Spleen (tissue), 11 donors: ENCODE results near the gene CLEC3A. TPM values are rescaled to one million over a fixed set of nuclear protein-coding genes. Genes with fewer than 3 reads are reported as not detected.

ENCODE experiments used
- DNase-seq: peaks from one replicate; pipeline ENCODE4 v3.0.0-alpha.2; 2020
- H3K27ac ChIP-seq, 8 donors: fragments of 200-600 bp; sonication (generic) in 7 of 8; 1 replicate in 4 of 8; 2 replicates in 4 of 8; pipeline versions ENCODE4 v1.5.0 to v1.8.0; 2016 to 2021; ENCODE audit warnings: inconsistent platforms in 4 of 8, mild to moderate bottlenecking in 4 of 8, moderate library complexity in 1 of 8
- H3K27me3 ChIP-seq, 7 donors: fragments of 200-600 bp; sonication (generic) in 6 of 7; replicated peaks in 1 of 7; 1 replicate in 4 of 7; 2 replicates in 3 of 7; pipeline versions ENCODE4 v1.5.0 to v1.8.0; 2016 to 2021; ENCODE audit warnings: inconsistent platforms in 3 of 7, mild to moderate bottlenecking in 1 of 7
- H3K36me3 ChIP-seq, 6 donors: fragments of 200-600 bp; sonication (generic) in 5 of 6; 1 replicate in 4 of 6; 2 replicates in 2 of 6; pipeline versions ENCODE4 v1.5.0 to v1.8.0; 2016 to 2021; ENCODE audit warnings: inconsistent platforms in 2 of 6
- H3K4me1 ChIP-seq, 6 donors: fragments of 200-600 bp; sonication (generic) in 5 of 6; 1 replicate in 3 of 6; 2 replicates in 3 of 6; pipeline versions ENCODE4 v1.5.0 to v1.8.0; 2016 to 2021; ENCODE audit warnings: inconsistent platforms in 3 of 6
- H3K4me3 ChIP-seq, 8 donors: fragments of 200-600 bp; sonication (generic) in 7 of 8; 1 replicate in 4 of 8; 2 replicates in 4 of 8; pipeline versions ENCODE4 v1.5.0 to v1.8.0; 2016 to 2021; ENCODE audit warnings: inconsistent platforms in 4 of 8, mild to moderate bottlenecking in 4 of 8, moderate library complexity in 2 of 8
- H3K9me3 ChIP-seq, 8 donors: fragments of 200-600 bp; sonication (generic) in 7 of 8; 1 replicate in 4 of 8; 2 replicates in 4 of 8; pipeline versions ENCODE4 v1.5.0 to v1.8.0; 2016 to 2021; ENCODE audit warnings: inconsistent platforms in 4 of 8
- CTCF ChIP-seq, 11 experiments: fragments of 200-600 bp in 7 of 11; fragments of 450-650 bp in 4 of 11; sonication (generic) in 4 of 11; IDR thresholded peaks in 8 of 11; conservative IDR thresholded peaks in 3 of 11; 1 replicate in 7 of 11; 2 replicates in 4 of 11; pipeline versions ENCODE4 v1.4.0 to v1.8.0; 2016 to 2021; ENCODE audit warnings: antibody characterized with exemption in 11 of 11, inconsistent platforms in 4 of 11, mild to moderate bottlenecking in 1 of 11
- POLR2A ChIP-seq, 3 donors: fragments of 450-650 bp; IDR thresholded peaks; one replicate each; pipeline ENCODE4 v1.5.1; 2017; ENCODE audit warnings: antibody characterized with exemption in 3 of 3, mild to moderate bottlenecking in 1 of 3
- POLR2AphosphoS5 ChIP-seq, 3 donors: sonication (generic); formaldehyde crosslinking; IDR thresholded peaks; one replicate each; pipeline ENCODE4 v1.5.1; 2017; ENCODE audit warnings: antibody characterized with exemption in 3 of 3
- WGBS, 5 donors: extraction: QIAGEN DNeasy Blood & Tissue Kit in 3 of 5; methylation state at CpG; one replicate each; pipeline versions ENCODE4 v1.1.5 to v1.1.7; 2013 to 2018; 5-methylcytosine and 5-hydroxymethylcytosine counted together
- intact Hi-C: fragments of 100-400 bp; cut with DNase I; formaldehyde crosslinking; loops from one replicate; pipeline ENCODE4 v1.15.0; 2023; ENCODE audit warnings: low total_unique reads
- polyA plus RNA-seq, 3 donors: library from polyadenylated mRNA; stranded (reverse); fragments of 200-250 nt; gene quantifications; one replicate each; pipeline ENCODE4 v1.2.1, GENCODE V29; 2013
- total RNA-seq, 7 donors: library from RNA; depleted of rRNA in 3 of 7; stranded (reverse); fragments of >200 nt in 3 of 7; fragmentation: NEBNext Ultra II Directional in 4 of 7; extraction: Animal tissue kit (Norgen Biotek cat#: 25700) in 4 of 7; gene quantifications; one replicate each; pipeline versions ENCODE4 v1.1.0 to v1.2.1, GENCODE V29; 2016 to 2021
- donor health status: healthy with polysubstance abuse.
- donor health status: DM: no; HTN: no; CAD: no; lungs with moderate emphysema.
- donor health status: DM: no; HTN: no; CAD: no.
- donor health status: Bipolar disorder and iron deficiency.
- donor health status: healthy.
- donor health status: DM: no; HTN: no; CAD: no.
- donor health status: DM: yes; HTN: yes; CAD: no.

The CLEC3A gene
- total and polyA plus RNA-seq, 10 donors: not detected

GRCh38 chr16:78040396-78040795, 18.0 kb downstream of the CLEC3A start:
- H3K36me3 ChIP-seq: no peaks in the 10 kb centered on the region
- no peak for DNase-seq
- TF ChIP-seq POLR2AphosphoS5 (IDR thresholded peaks at IDR 0.05) (no peak), POLR2A (IDR thresholded peaks at IDR 0.05) (no peak), CTCF (IDR thresholded peaks at IDR 0.05 in 8 of 11, conservative IDR thresholded peaks at IDR 0.05 in 3 of 11) (no peak)
- no peaks in the 10 kb centered on the region for H3K4me1 ChIP-seq
- no peak overlapping the region for H3K4me3 ChIP-seq
- H3K27me3 ChIP-seq: peaks cover 0 to 31% (median 0%) of the 10 kb centered on the region in 7 donors
- H3K9me3 ChIP-seq: no peaks in the 10 kb centered on the region
- intact Hi-C loops: no loop called here
- no peak overlapping the region for H3K27ac ChIP-seq

- Histone ChIP-seq H3K4me1 (no peaks in the 10 kb centered on the region), H3K4me3 (no peak overlapping the region), H3K36me3 (no peaks in the 10 kb centered on the region), H3K27ac (no peak overlapping the region), H3K27me3 (peaks cover 0 to 49% (median 11%) of the 10 kb centered on the region in 7 donors), H3K9me3 (no peaks in the 10 kb centered on the region)
- TF ChIP-seq CTCF (IDR thresholded peaks at IDR 0.05 in 8 of 11, conservative IDR thresholded peaks at IDR 0.05 in 3 of 11): no peak
- TF ChIP-seq POLR2AphosphoS5 (IDR thresholded peaks at IDR 0.05): peak in 1 of 3 donors; percentile 28
- no peak for TF ChIP-seq POLR2A (IDR thresholded peaks at IDR 0.05)
- 15 to 53% (median 17%) methylated on average over 12 to 45 of the region's 45 CpGs for WGBS, 5 donors
- intact Hi-C loops: no loop called here
- peak; percentile 78 for DNase-seq
Measured at GRCh38 chr16:78045865-78046581, 23.7 kb downstream of the CLEC3A start.

DNA sequence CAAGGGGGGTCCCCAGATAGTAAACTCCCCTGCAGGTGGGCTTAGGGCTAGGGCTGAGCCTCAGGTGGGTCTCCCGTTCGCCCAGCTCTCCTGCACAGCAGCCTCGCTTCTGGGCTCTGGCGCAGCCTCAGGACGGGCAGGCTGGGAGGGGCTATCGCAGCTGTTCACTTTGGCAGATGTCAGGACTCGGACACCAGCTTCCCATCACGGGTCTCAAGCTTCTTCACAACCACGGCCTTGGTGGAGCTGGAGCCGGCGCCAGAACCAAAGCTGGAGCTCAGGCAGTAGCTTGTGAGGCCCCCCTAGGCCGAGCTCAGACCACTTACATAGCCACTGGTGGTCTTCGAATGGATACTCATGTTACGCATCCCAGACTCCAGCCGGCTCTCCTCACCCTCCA, 26.0 kb downstream of the CLEC3A start:
- Histone ChIP-seq H3K4me3 (no peak overlapping the region), H3K27me3 (peaks cover 0 to 38% (median 11%) of the 10 kb centered on the region in 7 donors), H3K36me3 (no peaks in the 10 kb centered on the region), H3K4me1 (no peaks in the 10 kb centered on the region), H3K27ac (no peak overlapping the region), H3K9me3 (no peaks in the 10 kb centered on the region)
- 80 to 87% (median 85%) methylated on average over 11 to 15 of the region's 15 CpGs for WGBS, 5 donors
- intact Hi-C loops: no loop called here
- TF ChIP-seq CTCF (IDR thresholded peaks at IDR 0.05 in 8 of 11, conservative IDR thresholded peaks at IDR 0.05 in 3 of 11): no peak
- TF ChIP-seq POLR2AphosphoS5 (IDR thresholded peaks at IDR 0.05): no peak
- TF ChIP-seq POLR2A (IDR thresholded peaks at IDR 0.05): no peak
- no peak for DNase-seq

DNA sequence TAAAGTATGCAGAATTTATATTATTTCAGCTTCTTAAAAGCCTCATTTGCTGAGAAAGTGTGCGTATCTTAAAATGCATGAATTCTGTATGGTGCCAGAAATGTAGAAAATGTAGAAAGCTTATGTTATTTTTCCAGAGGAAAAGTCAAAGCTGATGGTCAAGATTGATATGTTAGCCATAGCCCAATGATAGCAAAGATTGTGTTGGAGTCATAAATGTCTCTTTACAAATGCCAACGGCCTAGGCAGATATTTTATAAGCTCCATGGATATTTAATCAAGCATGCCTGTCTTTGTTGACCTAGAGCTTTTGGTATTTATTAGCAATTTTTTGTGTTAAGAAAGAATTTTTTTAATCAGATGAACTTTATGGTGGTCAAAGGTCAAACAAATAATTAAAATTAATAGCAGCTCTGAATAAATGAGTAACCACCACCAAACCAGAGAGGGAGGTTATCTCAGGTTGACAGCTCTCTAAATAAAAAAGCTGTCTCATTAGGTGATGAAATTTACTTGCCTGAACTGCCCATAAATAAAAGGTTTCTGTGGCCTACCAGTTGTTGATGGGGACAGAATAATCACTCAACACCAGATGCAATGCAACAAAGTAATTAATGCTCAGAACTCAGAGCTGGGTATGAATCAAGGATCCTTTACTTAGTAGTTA, 28.5 kb downstream of the CLEC3A start:
- no peak for DNase-seq
- TF ChIP-seq POLR2AphosphoS5 (IDR thresholded peaks at IDR 0.05): no peak
- TF ChIP-seq POLR2A (IDR thresholded peaks at IDR 0.05): no peak
- TF ChIP-seq CTCF (IDR thresholded peaks at IDR 0.05 in 8 of 11, conservative IDR thresholded peaks at IDR 0.05 in 3 of 11): no peak
- 51 to 86% (median 84%) methylated on average over 2 of the region's 2 CpGs for WGBS, 5 donors
- no peak overlapping the region for H3K4me3 ChIP-seq
- no peaks in the 10 kb centered on the region for H3K36me3 ChIP-seq
- H3K27ac ChIP-seq: no peak overlapping the region
- intact Hi-C loops: no loop called here
- H3K27me3 ChIP-seq: peaks cover 0 to 18% (median 7%) of the 10 kb centered on the region in 7 donors
- H3K4me1 ChIP-seq: no peaks in the 10 kb centered on the region
- no peaks in the 10 kb centered on the region for H3K9me3 ChIP-seq
